B cell (primary cell): ENCODE data around the gene LHFPL6. TPM values are rescaled to one million over a fixed set of nuclear protein-coding genes. Genes with fewer than 3 reads are reported as not detected.

Experiments used
- ATAC-seq: fragments of 200-7000 bp; cut with Tn5 transposase; one replicate; pipeline ENCODE4 v1.10.0; 2021; ENCODE audit warnings: low read depth, mild to moderate bottlenecking, moderate number of reproducible peaks, moderate library complexity
- CTCF ChIA-PET: fragments of 350-600 bp; sonication (Branson Sonifier 250); formaldehyde crosslinking; loops from one replicate; lab custom pipeline; 2021; ENCODE audit warnings: antibody characterized with exemption, inconsistent platforms; lab: Charles Lee
- POLR2A ChIA-PET: fragments of 350-600 bp; sonication (Branson Sonifier 250); formaldehyde crosslinking; loops from one replicate; lab custom pipeline; 2021; ENCODE audit warnings: antibody characterized with exemption; lab: Charles Lee
- DNase-seq: peaks from one replicate; pipeline ENCODE4 v3.0.0; 2013
- H2AFZ ChIP-seq: 2 replicates; pipeline ENCODE4 v1.6.1; 2012; ENCODE audit warnings: mild to moderate bottlenecking, low read depth, low read length; ENCODE audit not compliant: insufficient read depth, poor library complexity, severe bottlenecking
- H3K27ac ChIP-seq, 2 donors: 1 replicate in 1 of 2; 2 replicates in 1 of 2; pipeline ENCODE4 v1.5.1; 2012 to 2013; ENCODE audit warnings: low read length in 2 of 2, mild to moderate bottlenecking in 2 of 2, moderate library complexity in 1 of 2
- H3K27me3 ChIP-seq, 4 experiments: fragments of 200-600 bp in 1 of 4; sonication (generic) in 1 of 4; replicated peaks in 1 of 4; 1 replicate in 2 of 4; 2 replicates in 2 of 4; pipeline versions ENCODE4 v1.6.1 to v1.7.0; 2013 to 2016; ENCODE audit warnings: low read length in 3 of 4, mild to moderate bottlenecking in 2 of 4, mixed read lengths in 1 of 4, moderate library complexity in 1 of 4; ENCODE audit not compliant: insufficient read depth in 4 of 4, control insufficient read depth in 3 of 4; ENCODE audit errors: control extremely low read depth in 1 of 4
- H3K36me3 ChIP-seq, 2 experiments: replicated peaks in 1 of 2; 1 replicate in 1 of 2; 2 replicates in 1 of 2; pipeline versions ENCODE4 v1.6.1 to v1.7.1; 2013; ENCODE audit warnings: low read length in 1 of 2; ENCODE audit not compliant: insufficient read depth in 2 of 2, control insufficient read depth in 1 of 2; ENCODE audit errors: control extremely low read depth in 1 of 2, extremely low read depth in 1 of 2
- H3K4me1 ChIP-seq, 2 donors: fragments of 200-600 bp in 1 of 2; sonication (generic) in 1 of 2; 1 replicate in 1 of 2; 2 replicates in 1 of 2; pipeline versions ENCODE4 v1.5.1 to v1.6.1; 2013 to 2017; ENCODE audit warnings: low read length in 2 of 2; ENCODE audit not compliant: control insufficient read depth in 2 of 2, insufficient read depth in 2 of 2
- H3K4me2 ChIP-seq: replicated peaks from 2 replicates; pipeline ENCODE3; 2012; ENCODE audit warnings: mild to moderate bottlenecking, low read depth, low read length; ENCODE audit not compliant: poor library complexity, severe bottlenecking
- H3K4me3 ChIP-seq, 5 experiments: fragments of 200-600 bp in 1 of 5; sonication (generic) in 1 of 5; 1 replicate in 3 of 5; 2 replicates in 2 of 5; pipeline versions ENCODE4 v1.5.1 to v1.7.0; 2011 to 2016; ENCODE audit warnings: low read length in 4 of 5, mild to moderate bottlenecking in 4 of 5, low read depth in 2 of 5, control low read depth in 1 of 5, moderate library complexity in 1 of 5; ENCODE audit not compliant: insufficient read depth in 1 of 5; ENCODE audit errors: control extremely low read depth in 1 of 5, extremely low read depth in 1 of 5
- H3K79me2 ChIP-seq: fragments of 200-600 bp; sonication (generic); one replicate; pipeline ENCODE4 v1.6.0; 2016; ENCODE audit warnings: low read length; ENCODE audit not compliant: control insufficient read depth, insufficient read depth
- H3K9ac ChIP-seq: fragments of 200-600 bp; sonication (generic); 2 replicates; pipeline ENCODE4 v1.6.1; 2017; ENCODE audit warnings: mild to moderate bottlenecking, low read length, moderate library complexity
- H3K9me3 ChIP-seq, 3 donors: one replicate each; pipeline versions ENCODE4 v1.6.1 to v1.7.1; 2013; ENCODE audit warnings: low read length in 2 of 3; ENCODE audit not compliant: control insufficient read depth in 2 of 3, insufficient read depth in 1 of 3; ENCODE audit errors: control extremely low read depth in 1 of 3
- H4K20me1 ChIP-seq: 2 replicates; pipeline ENCODE4 v1.6.0; 2012; ENCODE audit warnings: mild to moderate bottlenecking, low read length; ENCODE audit not compliant: insufficient read depth, control insufficient read depth, poor library complexity, severe bottlenecking
- H3K27ac Mint-ChIP-seq: one replicate; pipeline ENCODE4 v1.8.0; 2021; ENCODE audit warnings: mixed read lengths
- H3K27me3 Mint-ChIP-seq: one replicate; pipeline ENCODE4 v1.8.0; 2021; ENCODE audit warnings: mixed read lengths
- H3K4me1 Mint-ChIP-seq: one replicate; pipeline ENCODE4 v1.8.0; 2021; ENCODE audit warnings: mixed read lengths
- H3K4me3 Mint-ChIP-seq: one replicate; pipeline ENCODE4 v1.8.0; 2021; ENCODE audit warnings: mixed read lengths
- H3K9me3 Mint-ChIP-seq: one replicate; pipeline ENCODE4 v1.8.0; 2022; ENCODE audit warnings: mixed read lengths; ENCODE audit not compliant: insufficient read depth
- CTCF ChIP-seq: fragments of 200-600 bp; IDR thresholded peaks from one replicate; pipeline ENCODE4 v1.8.0; 2022; ENCODE audit warnings: antibody characterized with exemption, mild to moderate bottlenecking
- EZH2 ChIP-seq: IDR thresholded peaks from 2 replicates; pipeline ENCODE4 v1.6.1; 2012; ENCODE audit warnings: borderline replicate concordance, low read depth, mild to moderate bottlenecking, moderate library complexity, low read length; ENCODE audit not compliant: insufficient read depth, poor library complexity, severe bottlenecking
- WGBS: methylation state at CpG from one replicate; pipeline ENCODE4 v1.1.5; 2013; ENCODE audit warnings: missing lambda C conversion rate; ENCODE audit not compliant: insufficient coverage; 5-methylcytosine and 5-hydroxymethylcytosine counted together
- intact Hi-C: fragments of 100-400 bp; cut with micrococcal nuclease; formaldehyde crosslinking; loops from one replicate; pipeline ENCODE4 v1.10.0; 2022
- polyA plus RNA-seq: library from polyadenylated mRNA; depleted of rRNA; stranded (reverse); fragments of >200 nt; gene quantifications from 2 replicates; pipeline ENCODE4 v1.2.3, GENCODE V29; 2012
- total RNA-seq, 2 donors: library from RNA; stranded (reverse); fragments of 120-200 nt in 1 of 2; gene quantifications; 1 replicate in 1 of 2; 2 replicates in 1 of 2; pipeline versions ENCODE4 v1.2.3 to v1.2.4, GENCODE V29; 2013 to 2022

The LHFPL6 gene
- total and polyA plus RNA-seq, 2 donors (not counting 1 experiment from before 2014, with no cell fraction given), result 0.01 TPM; not detected in 1

DNA sequence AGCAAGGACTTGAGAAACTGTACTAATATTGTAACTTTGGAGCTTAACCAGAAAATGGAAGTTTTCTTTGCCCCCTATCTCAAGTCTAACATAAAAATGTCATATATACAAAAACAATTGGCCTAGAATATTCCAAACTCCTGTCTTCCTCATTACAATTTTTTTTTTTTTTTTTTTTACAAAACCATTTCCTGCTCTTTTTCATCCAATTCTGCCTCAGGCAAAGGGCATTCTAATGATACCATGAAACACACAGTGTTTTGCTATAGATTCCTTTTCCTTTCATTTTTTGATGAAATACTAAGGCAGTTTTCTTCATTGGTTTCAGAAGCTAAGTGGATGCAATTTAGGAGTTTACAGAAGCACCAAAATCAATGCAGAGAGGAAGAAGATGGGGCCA, 119.7 kb downstream of the LHFPL6 start:
- Mint-ChIP-seq H3K4me3 (no peak overlapping the region), H3K27ac (no peak overlapping the region), H3K27me3 (peaks cover 3% of the 10 kb centered on the region), H3K9me3 (no peaks in the 10 kb centered on the region), H3K4me1 (no peaks in the 10 kb centered on the region)
- Histone ChIP-seq H3K4me3 (no peak overlapping the region), H3K36me3 (no peaks in the 10 kb centered on the region), H3K4me1 (no peaks in the 10 kb centered on the region), H2AFZ (no peak overlapping the region), H3K27me3 (no peaks in the 10 kb centered on the region), H3K79me2 (no peaks in the 10 kb centered on the region), H3K9ac (no peak overlapping the region), H3K9me3 (no peaks in the 10 kb centered on the region), H4K20me1 (no peaks in the 10 kb centered on the region), H3K4me2 (no peak overlapping the region), H3K27ac (no peak overlapping the region)
- TF ChIP-seq EZH2 (no peak), CTCF (no peak)
- POLR2A ChIA-PET, result no interaction called here
- ATAC-seq (no peak), DNase-seq (no peak)
- CTCF ChIA-PET, result no interaction called here
- intact Hi-C loops, result no loop called here

DNA sequence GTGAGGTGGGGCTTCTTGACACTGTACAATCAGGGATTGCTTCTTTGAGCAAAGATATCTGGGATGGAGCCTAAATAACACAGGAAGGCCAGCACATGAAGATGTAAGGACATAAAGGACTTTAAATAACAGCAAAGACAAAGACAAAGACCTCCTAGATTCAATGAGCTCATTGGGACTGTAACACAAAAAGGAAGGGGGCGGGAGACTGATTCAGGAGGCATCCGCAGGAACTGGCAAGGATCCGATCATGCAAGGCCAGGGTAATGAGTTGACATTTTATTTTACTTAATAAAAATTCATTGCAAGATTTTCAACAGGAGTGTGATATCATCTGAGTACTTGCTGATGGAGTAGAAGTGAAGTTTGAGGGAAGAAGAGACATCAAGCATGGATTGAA, 121.5 kb downstream of the LHFPL6 start:
- no peaks in the 10 kb centered on the region for H4K20me1 ChIP-seq
- CTCF ChIA-PET, result no interaction called here
- H3K4me2 ChIP-seq, result no peak overlapping the region
- TF ChIP-seq EZH2 (no peak), CTCF (no peak)
- Mint-ChIP-seq H3K27me3 (peaks cover 5% of the 10 kb centered on the region), H3K4me3 (no peak overlapping the region), H3K27ac (no peak overlapping the region), H3K4me1 (no peaks in the 10 kb centered on the region), H3K9me3 (no peaks in the 10 kb centered on the region)
- no peak for DNase-seq
- no peak overlapping the region for H3K4me3 ChIP-seq
- H3K27ac ChIP-seq, result no peak overlapping the region
- no peak overlapping the region for H2AFZ ChIP-seq
- POLR2A ChIA-PET, result no interaction called here
- no peak for ATAC-seq
- H3K27me3 ChIP-seq, result no peaks in the 10 kb centered on the region
- no peaks in the 10 kb centered on the region for H3K9me3 ChIP-seq
- no peaks in the 10 kb centered on the region for H3K36me3 ChIP-seq
- intact Hi-C loops, result no loop called here
- no CpG with 5 or more reads among the region's 3 CpGs for WGBS
- no peak overlapping the region for H3K9ac ChIP-seq
- H3K4me1 ChIP-seq, result no peaks in the 10 kb centered on the region
- H3K79me2 ChIP-seq, result no peaks in the 10 kb centered on the region
